H1 (cell line): ENCODE results near the gene NOTCH4. TPM values are rescaled to one million over a fixed set of nuclear protein-coding genes. Genes with fewer than 3 reads are reported as not detected.

ENCODE experiments used
- CTCF ChIA-PET: fragments of 300-600 bp; sonication (Branson Sonifier 250); formaldehyde crosslinking; loops from one replicate; lab custom pipeline; 2021; ENCODE audit not compliant: partially characterized antibody; lab: Charles Lee
- POLR2A ChIA-PET: fragments of 300-600 bp; sonication (Branson Sonifier 250); formaldehyde crosslinking; loops from one replicate; lab custom pipeline; 2021; ENCODE audit warnings: inconsistent platforms; ENCODE audit not compliant: partially characterized antibody; lab: Charles Lee
- DNase-seq, 2 experiments: peaks; one replicate each; pipeline versions ENCODE4 v3.0.0 to v3.0.0-alpha.2; 2010 to 2022; ENCODE audit warnings: low spot score in 2 of 2, low read depth in 1 of 2, mixed read lengths in 1 of 2
- FAIRE-seq: peaks from 2 replicates; lab custom pipeline; 2011; peaks lifted over from hg19 to GRCh38; lab: Jason Lieb, UNC
- H2AFZ ChIP-seq: 2 replicates; pipeline ENCODE4 v1.8.1; 2012; ENCODE audit warnings: low read length, inconsistent platforms
- H2AK5ac ChIP-seq: 2 replicates; pipeline ENCODE4 v1.6.1; 2013; ENCODE audit warnings: low read depth, low read length
- H2BK120ac ChIP-seq: replicated peaks from 2 replicates; pipeline ENCODE3; 2013; ENCODE audit warnings: low read depth, low read length, inconsistent platforms
- H2BK12ac ChIP-seq: 2 replicates; pipeline ENCODE4 v1.6.1; 2013; ENCODE audit warnings: low read depth, low read length
- H2BK15ac ChIP-seq: 2 replicates; pipeline ENCODE4 v1.6.1; 2013; ENCODE audit warnings: low read length
- H2BK20ac ChIP-seq: 2 replicates; pipeline ENCODE4 v1.6.1; 2013; ENCODE audit warnings: low read length
- H2BK5ac ChIP-seq: 2 replicates; pipeline ENCODE4 v1.6.1; 2013; ENCODE audit warnings: low read depth, low read length
- H3K14ac ChIP-seq: 2 replicates; pipeline ENCODE4 v1.6.1; 2013; ENCODE audit warnings: inconsistent platforms; ENCODE audit not compliant: insufficient read length
- H3K18ac ChIP-seq: 2 replicates; pipeline ENCODE4 v1.6.1; 2013; ENCODE audit warnings: low read length; ENCODE audit errors: extremely low read depth
- H3K23ac ChIP-seq: 2 replicates; pipeline ENCODE4 v1.6.1; 2013; ENCODE audit warnings: inconsistent platforms; ENCODE audit not compliant: insufficient read length
- H3K23me2 ChIP-seq: 2 replicates; pipeline ENCODE4 v1.6.1; 2013; ENCODE audit warnings: low read depth, low read length
- H3K27ac ChIP-seq: 2 replicates; pipeline ENCODE4 v1.6.1; 2011; ENCODE audit warnings: low read depth, low read length, inconsistent platforms
- H3K27me3 ChIP-seq, 4 experiments: replicated peaks in 1 of 4; 1 replicate in 1 of 4; 2 replicates in 3 of 4; pipeline versions ENCODE4 v1.6.1 to v1.8.1; 2011 to 2013; ENCODE audit warnings: low read length in 3 of 4, mild to moderate bottlenecking in 3 of 4, inconsistent platforms in 2 of 4, mixed read lengths in 2 of 4, moderate library complexity in 1 of 4; ENCODE audit not compliant: control insufficient read depth in 3 of 4, insufficient read depth in 3 of 4; ENCODE audit errors: extremely low read depth in 1 of 4
- H3K36me3 ChIP-seq, 4 experiments: 2 replicates each; pipeline versions ENCODE4 v1.6.1 to v1.8.1; 2011 to 2013; ENCODE audit warnings: mild to moderate bottlenecking in 4 of 4, low read length in 3 of 4, moderate library complexity in 2 of 4, control low read depth in 1 of 4, inconsistent platforms in 1 of 4; ENCODE audit not compliant: insufficient read depth in 4 of 4, control insufficient read depth in 2 of 4
- H3K4ac ChIP-seq: replicated peaks from 2 replicates; pipeline ENCODE3; 2013; ENCODE audit warnings: low read length, low read depth, mixed read lengths, inconsistent platforms; ENCODE audit not compliant: insufficient read length
- H3K4me1 ChIP-seq, 4 experiments: replicated peaks in 1 of 4; 1 replicate in 1 of 4; 2 replicates in 3 of 4; pipeline versions ENCODE4 v1.6.1 to v1.8.1; 2011 to 2013; ENCODE audit warnings: low read length in 3 of 4, inconsistent platforms in 2 of 4, mixed read lengths in 1 of 4; ENCODE audit not compliant: insufficient read depth in 4 of 4, control insufficient read depth in 3 of 4
- H3K4me2 ChIP-seq, 2 experiments: 2 replicates each; pipeline versions ENCODE4 v1.6.1 to v1.8.1; 2011 to 2013; ENCODE audit warnings: low read depth in 2 of 2, low read length in 2 of 2, control low read depth in 1 of 2, inconsistent platforms in 1 of 2, mild to moderate bottlenecking in 1 of 2; ENCODE audit not compliant: insufficient read depth in 1 of 2
- H3K4me3 ChIP-seq, 4 experiments: fragments of 200-600, 300-600 bp in 1 of 4; sonication (generic), shearing (Covaris generic), sonication (Bioruptor Twin) in 1 of 4; 2 replicates each; pipeline versions ENCODE4 v1.5.1 to v1.8.1; 2011 to 2016; ENCODE audit warnings: low read length in 4 of 4, low read depth in 3 of 4, control low read depth in 2 of 4, inconsistent platforms in 2 of 4, mild to moderate bottlenecking in 2 of 4, mixed read lengths in 1 of 4, moderate library complexity in 1 of 4; ENCODE audit not compliant: insufficient read depth in 2 of 4; ENCODE audit errors: extremely low read depth in 1 of 4
- H3K56ac ChIP-seq: replicated peaks from 2 replicates; pipeline ENCODE3; 2013; ENCODE audit warnings: low read depth, mild to moderate bottlenecking, mixed read lengths, low read length, inconsistent platforms; ENCODE audit not compliant: insufficient read length
- H3K79me1 ChIP-seq: 2 replicates; pipeline ENCODE4 v1.6.1; 2013; ENCODE audit warnings: low read depth, low read length, control low read depth
- H3K79me2 ChIP-seq, 2 experiments: 2 replicates each; pipeline versions ENCODE4 v1.6.1 to v1.8.1; 2012 to 2013; ENCODE audit warnings: low read length in 2 of 2, mild to moderate bottlenecking in 2 of 2, inconsistent platforms in 1 of 2; ENCODE audit not compliant: insufficient read depth in 2 of 2, control insufficient read depth in 1 of 2
- H3K9ac ChIP-seq, 4 experiments: replicated peaks in 1 of 4; 1 replicate in 1 of 4; 2 replicates in 3 of 4; pipeline versions ENCODE4 v1.6.1 to v1.8.1; 2011 to 2013; ENCODE audit warnings: low read depth in 3 of 4, low read length in 3 of 4, control low read depth in 2 of 4, mild to moderate bottlenecking in 2 of 4, moderate library complexity in 2 of 4, inconsistent platforms in 1 of 4; ENCODE audit errors: extremely low read depth in 1 of 4
- H3K9me3 ChIP-seq, 2 experiments: 2 replicates each; pipeline versions ENCODE4 v1.6.1 to v1.8.1; 2012 to 2013; ENCODE audit warnings: mild to moderate bottlenecking in 2 of 2, moderate library complexity in 2 of 2, control low read depth in 1 of 2, inconsistent platforms in 1 of 2, low read depth in 1 of 2, low read length in 1 of 2, mixed read lengths in 1 of 2; ENCODE audit not compliant: insufficient read depth in 2 of 2
- H4K20me1 ChIP-seq, 2 experiments: replicated peaks in 1 of 2; 2 replicates each; pipeline versions ENCODE3 to v1.8.1; 2011 to 2013; ENCODE audit warnings: inconsistent platforms in 2 of 2, low read length in 2 of 2, mild to moderate bottlenecking in 1 of 2; ENCODE audit not compliant: insufficient read depth in 2 of 2, control insufficient read depth in 1 of 2
- H4K5ac ChIP-seq: 2 replicates; pipeline ENCODE4 v1.6.1; 2013; ENCODE audit warnings: low read length, low read depth, mixed read lengths, inconsistent platforms; ENCODE audit not compliant: insufficient read length
- H4K8ac ChIP-seq: 2 replicates; pipeline ENCODE4 v1.8.0; 2013; ENCODE audit warnings: mild to moderate bottlenecking, moderate library complexity, low read length, inconsistent platforms; ENCODE audit not compliant: insufficient read depth; ENCODE audit errors: extremely low read depth
- H4K91ac ChIP-seq: replicated peaks from 2 replicates; pipeline ENCODE3; 2013; ENCODE audit warnings: low read length, mixed read lengths, inconsistent platforms; ENCODE audit not compliant: insufficient read length
- ATF2 ChIP-seq: IDR thresholded peaks from 2 replicates; pipeline ENCODE4 v1.6.1; 2012; ENCODE audit warnings: low read length, inconsistent platforms
- BACH1 ChIP-seq: IDR thresholded peaks from 2 replicates; pipeline ENCODE4 v1.6.1; 2012; ENCODE audit warnings: low read length, improper control_type of control experiment
- CHD1 ChIP-seq: IDR thresholded peaks from 2 replicates; pipeline ENCODE4 v1.6.1; 2012; ENCODE audit warnings: low read depth, low read length, improper control_type of control experiment
- EZH2 ChIP-seq: fragments of 200-600 bp; sonication (generic); IDR thresholded peaks from 2 replicates; pipeline ENCODE4 v1.7.1; 2012; ENCODE audit warnings: low read depth, mild to moderate bottlenecking, moderate library complexity, low read length, inconsistent platforms; ENCODE audit not compliant: severe bottlenecking
- HDAC2 ChIP-seq, 2 experiments: fragments of 300-600 bp in 1 of 2; sonication (generic) in 1 of 2; IDR thresholded peaks; 2 replicates each; pipeline ENCODE4 v1.6.1; 2011 to 2012; ENCODE audit warnings: low read depth in 2 of 2, low read length in 2 of 2, mild to moderate bottlenecking in 2 of 2, moderate library complexity in 2 of 2, borderline replicate concordance in 1 of 2, inconsistent platforms in 1 of 2
- PHF8 ChIP-seq: fragments of 200-600 bp; sonication (generic); conservative IDR thresholded peaks from 2 replicates; pipeline ENCODE4 v1.7.1; 2012; ENCODE audit warnings: low read depth, mild to moderate bottlenecking, inconsistent platforms, low read length, moderate library complexity
- SIN3A ChIP-seq, 2 experiments: IDR thresholded peaks in 1 of 2; conservative IDR thresholded peaks in 1 of 2; 2 replicates each; pipeline ENCODE4 v1.6.1; 2011 to 2012; ENCODE audit warnings: low read length in 2 of 2, improper control_type of control experiment in 1 of 2, low read depth in 1 of 2, mild to moderate bottlenecking in 1 of 2
- SIRT6 ChIP-seq: IDR thresholded peaks from one replicate; pipeline ENCODE4 v1.7.1; 2012; ENCODE audit warnings: low read length, inconsistent platforms
- SP2 ChIP-seq: IDR thresholded peaks from 2 replicates; pipeline ENCODE4 v1.6.1; 2012; ENCODE audit warnings: mild to moderate bottlenecking, low read length, inconsistent platforms
- SRF ChIP-seq: IDR thresholded peaks from 2 replicates; pipeline ENCODE4 v1.6.1; 2011; ENCODE audit warnings: mild to moderate bottlenecking, low read depth, low read length, moderate library complexity
- SUZ12 ChIP-seq: fragments of 200-600 bp; sonication (generic); IDR thresholded peaks from 2 replicates; pipeline ENCODE4 v1.6.1; 2012; ENCODE audit warnings: mild to moderate bottlenecking, inconsistent platforms, low read length, moderate library complexity, mixed read lengths
- WGBS, 2 experiments: shearing (Covaris generic) in 1 of 2; methylation state at CpG; one replicate each; pipeline versions ENCODE4 v1.1.6 to v1.1.7; 2013 to 2015; ENCODE audit warnings: low lambda C conversion rate in 2 of 2, mixed read lengths in 2 of 2, inconsistent platforms in 1 of 2, low coverage in 1 of 2, missing lambda C conversion rate in 1 of 2; ENCODE audit not compliant: insufficient replicate concordance in 2 of 2, insufficient coverage in 1 of 2, insufficient read length in 1 of 2; ENCODE audit errors: extremely low coverage in 1 of 2, missing lambda C conversion rate in 1 of 2; 5-methylcytosine and 5-hydroxymethylcytosine counted together
- polyA plus RNA-seq, 7 experiments: library from polyadenylated mRNA; depleted of rRNA in 3 of 7; stranded (reverse) in 5 of 7; unstranded in 2 of 7; fragments of >200 nt in 5 of 7; fragments of 200-250 nt in 2 of 7; gene quantifications; 1 replicate in 5 of 7; 2 replicates in 1 of 7; 4 replicates in 1 of 7; pipeline versions ENCODE4 v1.2.1 to v1.2.3, GENCODE V29; 2011 to 2013; ENCODE audit warnings: missing spikeins in 2 of 7, mixed read lengths in 2 of 7
- total RNA-seq: library from RNA; stranded (reverse); fragmentation: NEBNext Ultra II Directional; extraction: Animal tissue kit (Norgen Biotek cat#: 25700); gene quantifications from 2 replicates; pipeline ENCODE4 v1.2.1, GENCODE V29; 2021

Gene NOTCH4
- total and polyA plus RNA-seq, 2 of the 8 experiments (the other 6 are each of a cell fraction or from before 2014, with no cell fraction given), result 1.9 to 2.8 TPM

GRCh38 chr6:32170294-32170693 lies 53.6 kb downstream of the NOTCH4 start:
- Histone ChIP-seq H3K4me2 (no peak overlapping the region), H3K27me3 (no peaks in the 10 kb centered on the region), H3K9me3 (no peaks in the 10 kb centered on the region), H2BK120ac (no peak overlapping the region), H4K20me1 (peaks cover 8 to 11% of the 10 kb centered on the region in 2 experiments), H4K91ac (no peak overlapping the region), H3K4me1 (peaks cover 4 to 17% (median 9%) of the 10 kb centered on the region in 4 experiments; a peak in 6 of 7 replicates)
- DNase-seq, result no peak
- CTCF ChIA-PET, result interaction anchor here (0.8 to 1.6 kb wide), 6 partner anchors 19 to 53 kb away, joined by 3 to 4 read pairs (median 4); partner anchors contain the start of gene GPSM3
- 92% methylated on average over 11 of the region's 11 CpGs; no CpG with 5 or more reads in 1 of the 2 experiments for WGBS, 2 experiments
- no peak for TF ChIP-seq PHF8
- TF ChIP-seq ATF2, result no peak
- no peak for TF ChIP-seq HDAC2 (IDR thresholded peaks at IDR 0.05; ENCODE audit: borderline replicate concordance in 1 of 2, low read depth in 2 of 2, low read length in 2 of 2)
- no peak for TF ChIP-seq BACH1
- TF ChIP-seq SP2, result no peak
- no peak for TF ChIP-seq SUZ12
- TF ChIP-seq SIRT6, result no peak
- no peak for TF ChIP-seq CHD1
- no peak for TF ChIP-seq SIN3A (conservative IDR thresholded peaks at IDR 0.05 in 1 of 2, IDR thresholded peaks at IDR 0.05 in 1 of 2; ENCODE audit: low read depth in 1 of 2, low read length in 2 of 2)
- TF ChIP-seq SRF, result no peak
- TF ChIP-seq EZH2, result no peak
- TF ChIP-seq, all 59 proteins: peak for 0
- H4K5ac ChIP-seq, result no peak overlapping the region
- no peak overlapping the region for H3K4ac ChIP-seq
- no peak overlapping the region for H3K27ac ChIP-seq
- peaks cover 13 to 33% of the 10 kb centered on the region in 2 experiments for H3K79me2 ChIP-seq
- H3K9ac ChIP-seq, result no peak overlapping the region
- H2BK12ac ChIP-seq, result no peak overlapping the region
- no peak overlapping the region for H3K23ac ChIP-seq
- peaks cover 2% of the 10 kb centered on the region; the same call in 1 of the 2 replicates for H3K23me2 ChIP-seq
- H2BK20ac ChIP-seq, result no peak overlapping the region
- no peak overlapping the region for H3K14ac ChIP-seq
- no peak overlapping the region for H2BK5ac ChIP-seq
- H3K4me3 ChIP-seq, result no peak overlapping the region
- H2AK5ac ChIP-seq, result no peak overlapping the region
- peaks cover 4% of the 10 kb centered on the region; the same call in 1 of the 2 replicates for H3K79me1 ChIP-seq
- no peak overlapping the region for H2AFZ ChIP-seq
- H4K8ac ChIP-seq, result peak overlapping the region; percentile 53; the same call in 1 of the 2 replicates
- no peak overlapping the region for H3K18ac ChIP-seq
- POLR2A ChIA-PET, result interaction anchor here (0.7 to 1.3 kb wide), 5 partner anchors 10 to 120 kb away, joined by 3 to 8 read pairs (median 3); no protein-coding TSS in a partner anchor
- FAIRE-seq, result no peak
- H3K36me3 ChIP-seq, result peaks cover 4 to 41% (median 30%) of the 10 kb centered on the region in 4 experiments
- H2BK15ac ChIP-seq, result no peak overlapping the region
- H3K56ac ChIP-seq, result no peak overlapping the region
